GM19099 (cell line): ENCODE results near the gene ZBTB6.

Experiments
- POLR2A ChIP-seq: IDR thresholded peaks from 3 replicates; pipeline ENCODE4 v1.6.1; 2011; ENCODE audit warnings: low read depth; ENCODE audit not compliant: insufficient read length; ENCODE audit errors: extremely low read depth

ZBTB6 gene

GRCh38 chr9:122912964-122913673 is at the start of gene ZBTB6:
TSS of gene ZBTB6 (minus strand) at chr9:122913323. CDS start at chr9:122912072, 1,251 bp downstream.
- peak; percentile 85 for TF ChIP-seq POLR2A

- no peak for TF ChIP-seq POLR2A
These were observed 48.0 kb upstream of the ZBTB6 start for GRCh38 chr9:122961139-122961538.

GRCh38 chr9:122955961-122956360 is 42.8 kb upstream of the ZBTB6 start:
- no peak for TF ChIP-seq POLR2A

- TF ChIP-seq POLR2A = no peak
These were observed 41.1 kb upstream of the ZBTB6 start for GRCh38 chr9:122954253-122954691.

- TF ChIP-seq POLR2A = no peak
These were observed 37.9 kb upstream of the ZBTB6 start for GRCh38 chr9:122951056-122951455.

- TF ChIP-seq POLR2A = no peak
These were observed 37.1 kb upstream of the ZBTB6 start for GRCh38 chr9:122950263-122950662.

GRCh38 chr9:122949696-122950095 is 36.6 kb upstream of the ZBTB6 start:
- TF ChIP-seq POLR2A = no peak

GRCh38 chr9:122948313-122948712 is 35.2 kb upstream of the ZBTB6 start:
- no peak for TF ChIP-seq POLR2A

- no peak for TF ChIP-seq POLR2A
These were observed 33.4 kb upstream of the ZBTB6 start for GRCh38 chr9:122946461-122947005.

- no peak for TF ChIP-seq POLR2A
These were observed 32.1 kb upstream of the ZBTB6 start for GRCh38 chr9:122944960-122945888.

GRCh38 chr9:122941582-122942234 is 28.6 kb upstream of the ZBTB6 start:
- no peak for TF ChIP-seq POLR2A

- peak; percentile 85 for TF ChIP-seq POLR2A
These were observed 27.8 kb upstream of the ZBTB6 start, which contains the start of gene RABGAP1 for GRCh38 chr9:122940749-122941581. TSS of gene RABGAP1 (plus strand) at chr9:122941020. CDS start at chr9:122957060, 16,040 bp downstream.

- no peak for TF ChIP-seq POLR2A
These were observed 27.3 kb upstream of the ZBTB6 start for GRCh38 chr9:122940454-122940748.

GRCh38 chr9:122939601-122940000 is 26.5 kb upstream of the ZBTB6 start:
- TF ChIP-seq POLR2A = no peak
